DOHH2 (cell line): ENCODE measurements around the gene GNG8.

Experiments used
- EZH2phosphoT487 ChIP-seq: fragments of 200-600 bp; sonication (generic); IDR thresholded peaks from 2 replicates; pipeline ENCODE4 v1.6.1; 2017; ENCODE audit warnings: borderline replicate concordance, mild to moderate bottlenecking, antibody characterized with exemption, low read length, moderate library complexity, mixed read lengths
- TF ChIP-seq, protein P1 (sequence below): fragments of 200-600 bp; sonication (generic); IDR thresholded peaks from one replicate; pipeline ENCODE4 v1.5.1; 2014; ENCODE audit warnings: antibody characterized with exemption, mild to moderate bottlenecking, low read depth, low read length; ENCODE audit not compliant: poor library complexity, severe bottlenecking

DNA sequence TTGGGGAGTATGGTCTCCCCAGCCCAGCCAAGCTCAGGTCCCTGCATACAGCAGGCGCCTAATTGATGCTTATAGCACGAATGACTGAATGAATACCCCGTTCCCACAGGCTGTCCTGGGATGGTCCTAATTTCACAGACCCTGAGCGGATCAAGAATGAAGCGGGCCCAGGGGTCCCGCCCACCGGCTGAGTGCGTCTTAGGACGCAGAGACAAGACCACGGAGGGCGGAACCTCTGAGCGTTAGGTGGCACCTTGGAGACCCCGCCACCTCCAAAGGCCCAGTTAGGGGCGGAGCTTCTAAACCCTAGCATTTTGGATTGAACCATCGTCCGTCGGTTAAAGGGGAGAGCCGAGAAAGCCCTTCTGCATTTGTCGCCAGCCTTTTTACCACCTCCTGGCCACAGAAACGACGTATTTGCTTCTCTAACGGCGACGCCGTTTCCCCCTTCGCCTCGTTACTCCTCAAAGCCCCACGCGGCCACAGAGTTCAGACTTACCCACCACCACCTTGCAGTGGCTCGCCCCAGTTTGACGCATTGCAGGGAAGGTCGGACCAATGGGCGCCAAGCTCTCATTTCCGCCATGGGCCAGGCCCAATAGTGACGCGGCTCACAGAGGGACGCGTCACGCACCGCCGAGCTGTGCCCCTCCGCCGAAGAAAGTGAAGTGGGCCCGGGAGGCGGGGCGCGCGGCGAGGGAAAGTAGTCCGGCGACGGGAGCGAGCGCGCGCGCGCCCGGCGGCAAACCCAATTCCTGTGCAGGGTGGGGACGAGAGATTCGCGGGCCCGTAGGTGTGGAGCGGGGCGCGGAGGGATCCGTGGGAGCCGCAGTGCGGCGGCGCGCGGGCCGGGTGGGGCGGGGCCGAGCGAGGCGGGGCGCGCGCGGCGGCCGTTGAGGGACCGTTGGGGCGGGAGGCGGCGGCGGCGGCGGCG lies 35.4 kb downstream of the GNG8 start:
- TF ChIP-seq, protein P1, sequence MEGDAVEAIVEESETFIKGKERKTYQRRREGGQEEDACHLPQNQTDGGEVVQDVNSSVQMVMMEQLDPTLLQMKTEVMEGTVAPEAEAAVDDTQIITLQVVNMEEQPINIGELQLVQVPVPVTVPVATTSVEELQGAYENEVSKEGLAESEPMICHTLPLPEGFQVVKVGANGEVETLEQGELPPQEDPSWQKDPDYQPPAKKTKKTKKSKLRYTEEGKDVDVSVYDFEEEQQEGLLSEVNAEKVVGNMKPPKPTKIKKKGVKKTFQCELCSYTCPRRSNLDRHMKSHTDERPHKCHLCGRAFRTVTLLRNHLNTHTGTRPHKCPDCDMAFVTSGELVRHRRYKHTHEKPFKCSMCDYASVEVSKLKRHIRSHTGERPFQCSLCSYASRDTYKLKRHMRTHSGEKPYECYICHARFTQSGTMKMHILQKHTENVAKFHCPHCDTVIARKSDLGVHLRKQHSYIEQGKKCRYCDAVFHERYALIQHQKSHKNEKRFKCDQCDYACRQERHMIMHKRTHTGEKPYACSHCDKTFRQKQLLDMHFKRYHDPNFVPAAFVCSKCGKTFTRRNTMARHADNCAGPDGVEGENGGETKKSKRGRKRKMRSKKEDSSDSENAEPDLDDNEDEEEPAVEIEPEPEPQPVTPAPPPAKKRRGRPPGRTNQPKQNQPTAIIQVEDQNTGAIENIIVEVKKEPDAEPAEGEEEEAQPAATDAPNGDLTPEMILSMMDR = no peak
- TF ChIP-seq EZH2phosphoT487 = no peak
